HG02852 (cell line): ENCODE measurements around the gene UTP25.

Experiments used
- ATAC-seq: cut with Tn5 transposase; IDR thresholded peaks from one replicate; pipeline ENCODE4 v1.9.1; 2021; ENCODE audit warnings: mild to moderate bottlenecking, moderate library complexity; ENCODE audit not compliant: unreplicated experiment

Gene UTP25

GRCh38 chr1:209805341-209805781 lies 22.4 kb upstream of the UTP25 start:
- no peak for ATAC-seq

DNA sequence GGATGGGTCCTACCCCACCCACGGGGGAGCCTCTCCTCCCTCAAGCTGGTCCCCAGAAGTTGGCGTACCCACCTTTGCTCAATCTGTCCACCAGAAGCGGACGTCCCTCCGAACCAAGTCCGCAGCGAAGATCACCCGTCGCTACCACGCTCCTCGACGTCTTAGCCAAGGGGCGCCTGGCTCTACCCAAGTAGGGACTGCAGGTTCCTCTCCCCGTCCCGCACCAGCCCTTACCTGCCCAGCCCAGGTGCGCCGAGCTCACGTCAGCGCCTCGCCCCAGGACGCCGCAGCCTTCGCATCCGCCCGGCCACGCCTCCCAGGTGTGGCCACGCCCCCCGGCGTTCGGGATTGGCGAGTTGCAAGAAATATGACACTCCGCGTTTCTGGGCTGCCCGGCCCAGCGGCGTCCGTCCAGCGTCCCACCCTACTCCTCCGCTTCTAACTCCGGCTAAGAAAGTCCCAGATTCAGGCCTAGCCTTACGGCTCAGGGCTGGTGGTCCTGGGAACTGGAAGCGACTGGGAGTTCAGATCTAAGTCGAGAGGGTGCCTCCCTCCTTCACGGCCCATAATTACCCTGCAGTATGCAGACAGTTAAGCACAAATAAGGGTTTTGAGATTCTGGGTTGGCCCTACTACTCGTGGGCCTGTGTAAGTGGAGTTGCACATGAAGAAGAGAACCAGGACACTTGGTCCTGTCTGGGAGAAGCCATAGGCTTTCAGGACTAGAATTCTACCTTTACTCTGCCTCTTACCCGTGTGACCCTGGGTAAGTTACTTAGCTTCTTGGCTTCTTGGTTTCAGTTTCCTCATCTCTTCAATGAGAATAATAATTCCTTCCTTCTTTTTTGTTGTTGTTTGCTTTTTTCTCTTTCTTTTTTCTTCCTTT lies 21.7 kb upstream of the UTP25 start, which contains the start of gene IRF6:
IRF6 (minus strand) TSS at position 268 of the 886 bp plus-strand sequence. CDS start 4,729 bp downstream, outside the sequence.
- peak; percentile 95 for ATAC-seq

DNA sequence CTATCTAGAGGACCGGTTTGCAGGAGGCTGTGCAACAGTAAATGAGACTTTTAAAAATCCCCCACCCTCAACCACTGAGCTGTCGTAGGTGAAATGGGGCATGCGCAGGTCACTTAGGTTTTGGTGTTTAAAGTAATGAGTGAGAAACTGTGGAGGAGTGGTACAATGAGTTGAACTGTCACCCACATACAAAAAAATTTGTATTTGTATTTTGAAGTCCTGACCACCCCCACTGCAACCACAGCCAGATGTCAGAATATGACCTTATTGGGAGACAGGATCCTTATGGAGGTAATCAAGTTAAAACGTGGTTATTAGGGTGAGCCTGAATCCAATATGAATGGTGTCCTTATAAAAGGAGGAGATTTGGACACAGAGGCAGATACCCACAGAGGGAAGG lies 20.3 kb upstream of the UTP25 start:
- no peak for ATAC-seq

DNA sequence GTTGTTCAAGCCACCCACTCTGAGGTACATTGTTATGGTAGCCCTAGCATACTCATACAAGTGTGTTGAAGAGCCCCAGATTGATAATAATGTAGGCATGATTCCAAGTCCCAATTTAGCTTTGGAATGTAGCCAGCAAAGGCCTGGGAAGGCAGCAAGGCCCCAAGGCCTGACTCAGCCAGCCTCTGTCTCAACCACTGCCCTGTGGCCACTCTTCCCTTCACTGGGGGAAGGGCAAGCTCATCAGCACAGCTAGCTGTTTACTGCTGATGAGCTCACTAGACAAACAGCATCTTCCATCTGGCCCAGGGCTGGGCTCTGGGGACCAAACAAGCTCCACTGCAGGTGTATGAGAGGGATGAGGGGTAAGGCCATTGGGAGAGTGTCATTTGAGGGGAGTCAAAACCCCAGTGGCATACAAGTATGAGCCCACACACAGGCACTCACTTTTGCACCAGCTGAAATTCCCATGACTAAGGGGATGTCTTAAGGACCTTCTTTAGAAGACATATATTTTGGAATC lies 19.7 kb upstream of the UTP25 start:
- ATAC-seq, result no peak

DNA sequence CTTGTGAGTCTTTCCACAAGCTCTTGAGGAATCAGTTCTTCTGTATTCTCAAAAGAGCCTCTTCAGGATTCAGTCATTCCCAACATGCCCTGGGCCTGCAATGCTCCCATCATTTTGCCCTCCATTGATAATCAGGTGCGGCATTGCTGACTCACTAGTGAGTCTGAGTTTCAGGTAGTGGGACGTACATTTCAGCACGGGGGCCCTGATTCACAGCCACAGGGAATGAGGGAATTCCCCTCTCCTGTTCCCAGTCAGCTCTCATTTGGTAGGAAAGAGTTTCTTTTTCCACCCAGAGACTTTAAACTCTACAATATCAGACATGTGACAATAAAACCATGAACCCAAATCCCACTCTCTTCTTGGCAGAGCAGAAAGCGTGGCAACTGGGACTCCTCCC lies 18.2 kb upstream of the UTP25 start:
- no peak for ATAC-seq

DNA sequence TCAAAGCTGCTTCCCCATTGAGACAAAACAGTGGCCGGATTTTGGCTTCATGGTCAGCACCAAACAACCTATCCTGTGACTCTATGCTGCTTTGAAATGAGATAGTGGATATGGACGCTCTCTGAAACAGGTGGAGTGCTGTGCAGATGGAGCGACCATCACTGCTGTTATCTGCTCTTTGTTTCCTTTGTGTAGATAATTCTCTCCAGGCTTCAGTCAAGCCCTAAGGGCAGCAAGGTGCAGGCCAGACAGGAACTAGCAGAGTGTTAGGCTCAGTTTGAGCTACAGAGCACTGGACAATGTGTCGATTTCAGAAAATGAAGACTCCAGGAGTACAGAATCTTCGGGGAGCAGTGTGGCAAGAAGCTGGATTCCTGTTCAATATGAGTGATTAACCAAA lies 17.0 kb upstream of the UTP25 start:
- ATAC-seq, result no peak

DNA sequence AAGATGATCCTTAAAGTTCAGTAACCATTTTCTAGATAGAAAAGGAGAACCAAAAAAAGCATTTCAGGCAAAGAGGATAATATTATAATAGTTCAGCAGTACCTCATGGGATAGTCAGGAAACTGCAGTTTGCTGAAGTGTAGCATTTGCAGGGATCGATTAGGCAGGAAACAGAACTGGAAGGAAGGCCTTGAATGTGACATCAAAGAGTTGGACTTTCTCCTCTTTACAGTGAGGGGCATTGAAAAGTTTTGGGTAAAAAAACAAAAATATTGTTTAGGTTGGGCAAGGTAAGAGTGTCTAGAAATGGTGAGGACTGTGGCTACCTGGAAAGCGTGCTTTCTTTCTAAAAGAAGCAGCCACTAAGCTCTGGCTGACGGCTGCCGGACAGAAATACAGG lies 13.9 kb upstream of the UTP25 start:
- ATAC-seq, result no peak

GRCh38 chr1:209815490-209815889 lies 12.3 kb upstream of the UTP25 start:
- ATAC-seq, result no peak

DNA sequence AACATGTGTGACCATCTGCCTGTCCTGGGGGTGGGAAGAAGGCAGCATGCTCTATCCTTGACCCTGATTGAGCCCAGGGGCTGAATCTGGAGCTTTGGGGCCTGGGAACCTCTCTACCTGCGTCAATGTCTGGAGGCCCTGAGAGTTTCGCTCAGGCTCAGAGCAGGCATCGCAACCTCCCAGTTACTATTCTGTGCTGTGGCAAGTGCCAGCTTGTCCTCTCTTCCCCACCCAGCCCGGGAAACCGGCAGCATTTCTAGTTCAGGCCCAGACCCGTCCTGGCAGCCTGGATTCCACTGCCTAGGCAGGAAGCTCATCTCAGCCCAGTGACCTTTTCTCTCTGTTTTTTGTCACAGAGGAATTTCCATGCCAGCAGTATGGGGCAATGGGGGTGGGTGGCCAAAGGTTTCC lies 11.8 kb upstream of the UTP25 start:
- no peak for ATAC-seq

DNA sequence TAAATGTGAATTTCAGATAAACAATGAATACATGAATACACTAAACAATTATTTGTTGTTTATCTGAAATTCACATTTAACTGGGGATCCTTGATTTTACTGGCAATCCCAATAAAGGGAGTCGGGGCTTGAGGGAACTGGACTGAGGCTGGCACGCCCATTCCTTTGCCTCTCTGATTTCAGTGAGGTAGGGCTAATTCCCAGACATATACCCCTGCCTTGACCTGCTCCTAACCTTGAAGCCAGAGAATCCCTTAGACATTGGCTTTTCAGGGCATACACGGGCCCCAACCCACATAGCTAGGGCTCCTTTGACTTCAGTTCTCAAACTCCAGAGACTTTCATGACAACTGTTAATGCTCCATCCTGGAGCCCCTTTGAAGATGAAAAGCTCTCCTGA lies 10.8 kb upstream of the UTP25 start:
- no peak for ATAC-seq

GRCh38 chr1:209817691-209818090 lies 10.1 kb upstream of the UTP25 start:
- ATAC-seq, result no peak

DNA sequence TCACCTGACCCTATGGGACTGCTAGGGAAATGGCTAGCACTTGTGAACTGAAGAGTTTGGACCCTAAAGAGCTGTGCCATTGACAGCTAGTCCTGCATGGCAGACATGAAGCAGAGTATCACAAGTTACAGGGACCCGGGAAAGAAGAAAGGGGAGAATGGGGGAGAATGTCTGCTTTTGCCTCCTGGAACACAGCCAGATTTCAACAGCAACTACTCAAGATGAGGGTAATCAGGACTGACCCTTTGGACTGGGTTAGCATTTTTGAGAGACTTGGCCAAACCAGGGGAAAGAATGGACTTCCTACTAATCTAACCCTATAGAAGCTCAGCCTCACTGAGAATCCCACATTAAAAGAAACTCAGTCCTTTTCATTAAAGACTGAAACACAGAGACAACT lies 8.7 kb upstream of the UTP25 start:
- no peak for ATAC-seq

DNA sequence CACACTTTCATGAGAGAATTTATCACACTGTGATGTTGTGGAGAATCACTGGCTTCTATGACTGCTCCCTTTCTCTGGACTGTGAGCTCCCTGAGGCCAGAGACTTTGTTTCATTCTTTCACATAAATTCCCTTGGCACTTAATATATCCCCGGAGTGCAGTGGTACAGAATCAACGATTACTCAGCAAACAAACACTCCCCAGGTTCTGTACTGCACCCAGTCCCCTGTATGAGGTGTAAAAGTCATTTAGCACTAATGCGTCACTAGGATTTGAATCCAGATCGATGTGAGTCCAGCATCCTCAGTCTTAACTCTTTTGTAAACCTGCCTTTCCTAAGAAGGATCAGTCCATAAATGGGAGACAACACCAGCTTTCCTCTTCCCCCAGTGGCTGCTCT lies 6.8 kb upstream of the UTP25 start:
- ATAC-seq, result no peak

- ATAC-seq, result no peak
These were observed 5.1 kb upstream of the UTP25 start for GRCh38 chr1:209822706-209823105.

DNA sequence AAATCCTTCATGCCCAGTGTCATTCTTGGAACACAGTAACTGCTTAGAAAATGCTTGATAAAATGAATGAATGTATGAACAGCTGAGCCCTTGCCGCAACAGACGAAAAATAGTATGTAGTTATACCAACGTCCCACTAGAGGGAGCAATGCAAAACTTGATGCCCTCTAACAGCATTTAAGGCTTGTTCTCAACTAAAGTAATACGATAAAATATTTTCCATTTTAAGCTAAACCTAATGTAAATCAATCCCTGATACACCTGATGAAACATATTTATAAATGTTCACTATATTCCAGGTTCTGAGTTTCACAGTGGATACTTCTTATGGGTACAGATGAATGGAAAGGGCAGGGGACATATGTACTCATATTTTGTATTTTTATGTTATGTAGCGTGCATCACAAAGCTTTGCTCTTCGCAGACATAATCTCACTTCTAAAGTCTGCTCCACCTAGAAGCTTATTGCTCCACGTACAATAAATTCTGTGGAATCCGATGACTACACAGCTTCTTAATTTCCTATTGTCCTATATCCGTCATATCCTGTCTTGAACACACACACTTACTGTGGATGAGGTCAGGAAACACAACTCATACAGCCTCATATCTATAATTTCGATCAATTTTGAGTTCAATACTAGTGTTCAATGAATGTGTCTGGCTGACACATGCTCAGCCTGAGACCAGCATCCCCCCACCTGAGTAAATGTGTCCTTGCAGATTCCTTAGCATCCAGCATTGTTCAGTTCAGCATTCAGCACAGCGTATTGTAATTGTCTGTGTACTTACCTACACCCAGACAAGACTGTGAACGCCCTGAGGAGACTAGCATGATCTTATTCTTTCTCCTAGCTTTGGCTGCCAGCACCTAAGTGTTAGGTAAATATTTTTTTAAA lies 4.4 kb upstream of the UTP25 start:
- ATAC-seq, result no peak

GRCh38 chr1:209825591-209826434 lies 2.0 kb upstream of the UTP25 start:
- no peak for ATAC-seq

DNA sequence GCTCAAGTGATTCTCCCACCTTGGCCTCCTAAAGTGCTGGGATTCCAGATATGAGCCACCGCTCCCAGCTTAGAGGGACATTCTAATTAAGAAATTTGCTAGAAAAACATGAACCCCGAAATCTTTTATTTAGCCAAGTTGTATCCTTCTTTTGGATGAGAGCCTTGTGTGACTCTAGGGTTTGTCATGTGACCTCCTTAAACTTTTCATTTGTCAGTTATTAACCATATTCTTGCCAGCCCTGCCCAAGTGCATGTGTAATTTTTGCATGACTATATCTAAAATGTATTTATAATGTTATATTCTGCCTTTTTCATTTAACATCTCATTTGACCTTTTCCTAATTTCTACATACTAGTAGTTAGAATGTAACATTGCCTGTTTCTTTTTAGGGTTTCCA lies 1.9 kb downstream of the UTP25 start:
- no peak for ATAC-seq

GRCh38 chr1:209830722-209831121 lies 3.0 kb downstream of the UTP25 start:
- no peak for ATAC-seq

GRCh38 chr1:209831615-209832014 lies 3.8 kb downstream of the UTP25 start:
- no peak for ATAC-seq

DNA sequence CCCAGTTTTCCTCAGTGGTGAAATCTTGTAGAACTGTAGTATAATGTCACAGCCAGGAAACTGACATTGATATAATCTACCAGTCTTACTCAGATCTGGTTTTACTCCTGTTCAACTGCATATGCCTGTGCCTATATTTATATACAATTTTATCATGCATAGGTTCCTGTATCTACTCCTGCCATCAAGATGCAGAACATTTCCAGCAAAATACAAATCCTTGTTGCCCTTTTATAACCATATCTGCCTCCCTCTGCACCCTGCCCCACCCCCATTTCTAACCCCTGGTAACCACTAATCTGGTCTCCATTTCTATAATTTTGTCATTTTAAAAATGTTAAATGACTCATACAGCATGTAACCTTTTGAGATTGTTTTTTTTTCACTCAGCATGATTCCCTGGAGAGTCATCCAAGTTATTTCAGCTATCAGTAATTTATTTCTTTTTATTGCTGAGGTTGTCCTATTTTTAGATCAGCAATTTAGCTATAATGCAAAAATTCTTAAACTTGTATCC lies 8.1 kb downstream of the UTP25 start:
- ATAC-seq, result no peak
